HL-60 (cell line): ENCODE results near the gene RALBP1.

ENCODE experiments used
- GABPA ChIP-seq: IDR thresholded peaks from 2 replicates; pipeline ENCODE4 v1.6.1; 2012; ENCODE audit warnings: low read depth
- POLR2AphosphoS5 ChIP-seq: IDR thresholded peaks from 2 replicates; pipeline ENCODE4 v1.6.1; 2012; ENCODE audit warnings: low read depth
- SPI1 ChIP-seq: IDR thresholded peaks from 2 replicates; pipeline ENCODE4 v1.6.1; 2012; ENCODE audit warnings: low read depth, mild to moderate bottlenecking, borderline replicate concordance
- TF ChIP-seq, protein P1 (sequence below): IDR thresholded peaks from one replicate; pipeline ENCODE4 v1.5.1; 2011; ENCODE audit warnings: low read length, control low read depth, inconsistent platforms; ENCODE audit not compliant: insufficient read depth
- TF ChIP-seq, protein P2 (sequence below): IDR thresholded peaks from 2 replicates; pipeline ENCODE4 v1.6.1; 2012; ENCODE audit warnings: low read depth; ENCODE audit not compliant: insufficient replicate concordance

DNA sequence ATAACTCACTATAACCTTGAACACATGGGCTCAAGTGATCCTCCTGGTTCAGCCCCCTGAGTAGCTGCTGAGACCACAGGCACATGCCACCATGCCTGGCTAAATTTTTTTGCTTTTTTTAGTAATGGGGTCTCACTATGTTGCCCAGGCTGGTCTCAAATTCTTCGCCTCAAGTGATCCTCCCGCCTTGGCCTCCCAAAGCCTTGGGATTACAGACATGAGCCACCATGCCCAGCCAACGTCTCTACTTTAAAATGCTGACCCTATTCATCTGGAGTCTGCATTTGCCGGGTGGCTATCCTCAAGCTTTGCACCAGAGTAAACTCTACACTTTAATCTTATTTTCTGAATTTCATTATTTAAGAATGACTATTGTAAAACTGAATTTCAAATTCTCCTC lies 37.6 kb upstream of the RALBP1 start:
- TF ChIP-seq, protein P1, sequence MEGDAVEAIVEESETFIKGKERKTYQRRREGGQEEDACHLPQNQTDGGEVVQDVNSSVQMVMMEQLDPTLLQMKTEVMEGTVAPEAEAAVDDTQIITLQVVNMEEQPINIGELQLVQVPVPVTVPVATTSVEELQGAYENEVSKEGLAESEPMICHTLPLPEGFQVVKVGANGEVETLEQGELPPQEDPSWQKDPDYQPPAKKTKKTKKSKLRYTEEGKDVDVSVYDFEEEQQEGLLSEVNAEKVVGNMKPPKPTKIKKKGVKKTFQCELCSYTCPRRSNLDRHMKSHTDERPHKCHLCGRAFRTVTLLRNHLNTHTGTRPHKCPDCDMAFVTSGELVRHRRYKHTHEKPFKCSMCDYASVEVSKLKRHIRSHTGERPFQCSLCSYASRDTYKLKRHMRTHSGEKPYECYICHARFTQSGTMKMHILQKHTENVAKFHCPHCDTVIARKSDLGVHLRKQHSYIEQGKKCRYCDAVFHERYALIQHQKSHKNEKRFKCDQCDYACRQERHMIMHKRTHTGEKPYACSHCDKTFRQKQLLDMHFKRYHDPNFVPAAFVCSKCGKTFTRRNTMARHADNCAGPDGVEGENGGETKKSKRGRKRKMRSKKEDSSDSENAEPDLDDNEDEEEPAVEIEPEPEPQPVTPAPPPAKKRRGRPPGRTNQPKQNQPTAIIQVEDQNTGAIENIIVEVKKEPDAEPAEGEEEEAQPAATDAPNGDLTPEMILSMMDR: no peak
- TF ChIP-seq SPI1: no peak
- TF ChIP-seq POLR2AphosphoS5: no peak
- TF ChIP-seq, protein P2, sequence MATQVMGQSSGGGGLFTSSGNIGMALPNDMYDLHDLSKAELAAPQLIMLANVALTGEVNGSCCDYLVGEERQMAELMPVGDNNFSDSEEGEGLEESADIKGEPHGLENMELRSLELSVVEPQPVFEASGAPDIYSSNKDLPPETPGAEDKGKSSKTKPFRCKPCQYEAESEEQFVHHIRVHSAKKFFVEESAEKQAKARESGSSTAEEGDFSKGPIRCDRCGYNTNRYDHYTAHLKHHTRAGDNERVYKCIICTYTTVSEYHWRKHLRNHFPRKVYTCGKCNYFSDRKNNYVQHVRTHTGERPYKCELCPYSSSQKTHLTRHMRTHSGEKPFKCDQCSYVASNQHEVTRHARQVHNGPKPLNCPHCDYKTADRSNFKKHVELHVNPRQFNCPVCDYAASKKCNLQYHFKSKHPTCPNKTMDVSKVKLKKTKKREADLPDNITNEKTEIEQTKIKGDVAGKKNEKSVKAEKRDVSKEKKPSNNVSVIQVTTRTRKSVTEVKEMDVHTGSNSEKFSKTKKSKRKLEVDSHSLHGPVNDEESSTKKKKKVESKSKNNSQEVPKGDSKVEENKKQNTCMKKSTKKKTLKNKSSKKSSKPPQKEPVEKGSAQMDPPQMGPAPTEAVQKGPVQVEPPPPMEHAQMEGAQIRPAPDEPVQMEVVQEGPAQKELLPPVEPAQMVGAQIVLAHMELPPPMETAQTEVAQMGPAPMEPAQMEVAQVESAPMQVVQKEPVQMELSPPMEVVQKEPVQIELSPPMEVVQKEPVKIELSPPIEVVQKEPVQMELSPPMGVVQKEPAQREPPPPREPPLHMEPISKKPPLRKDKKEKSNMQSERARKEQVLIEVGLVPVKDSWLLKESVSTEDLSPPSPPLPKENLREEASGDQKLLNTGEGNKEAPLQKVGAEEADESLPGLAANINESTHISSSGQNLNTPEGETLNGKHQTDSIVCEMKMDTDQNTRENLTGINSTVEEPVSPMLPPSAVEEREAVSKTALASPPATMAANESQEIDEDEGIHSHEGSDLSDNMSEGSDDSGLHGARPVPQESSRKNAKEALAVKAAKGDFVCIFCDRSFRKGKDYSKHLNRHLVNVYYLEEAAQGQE: no peak
- TF ChIP-seq GABPA: no peak
